Measurements from ENCODE around the gene ISY1. TPM values are rescaled to one million over a fixed set of nuclear protein-coding genes. Genes with fewer than 3 reads are reported as not detected.

ISY1 gene
- total and polyA plus RNA-seq, 4 donors: 6.4 to 13.2 (median 10.5) TPM

DNA sequence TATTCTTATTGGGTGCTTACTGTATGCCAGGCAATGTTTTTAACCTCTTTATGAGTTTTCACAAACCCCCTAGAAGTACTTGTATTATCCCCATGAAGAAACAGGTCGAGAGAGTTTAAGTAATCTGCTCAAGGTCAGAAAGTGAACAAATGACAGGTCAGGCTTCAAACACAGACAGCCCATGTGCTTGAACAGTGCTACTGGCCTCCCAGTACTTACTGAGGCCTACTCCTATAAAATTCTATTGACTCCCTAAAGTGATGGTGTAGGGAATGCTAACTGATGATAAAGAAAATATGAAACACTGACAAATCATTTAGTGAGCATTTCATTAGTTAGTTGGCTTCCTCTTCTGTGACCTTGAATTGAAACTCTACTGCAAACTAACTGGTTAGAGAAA, 27.0 kb upstream of the ISY1 start:
- no peaks in the 10 kb centered on the region for H3K27me3 ChIP-seq (ENCODE audit: control insufficient read depth in 4 of 4, insufficient read depth in 4 of 4, low read length in 3 of 4)
- DNase-seq (ENCODE audit: low spot score): no peak
- no peaks in the 10 kb centered on the region for H3K9me3 ChIP-seq (ENCODE audit: control insufficient read depth in 4 of 4, low read length in 3 of 4)
- peaks cover 0 to 10% (median 5%) of the 10 kb centered on the region in 4 donors for H3K4me1 ChIP-seq (ENCODE audit: control insufficient read depth in 4 of 4, insufficient read depth in 4 of 4, low read length in 3 of 4)
- no peak overlapping the region for H3K9ac ChIP-seq (ENCODE audit: low read depth in 1 of 2, low read length in 2 of 2)
- H3K4me3 ChIP-seq (ENCODE audit: low read depth in 1 of 3, low read length in 3 of 3): no peak overlapping the region
- TF ChIP-seq, protein P1, sequence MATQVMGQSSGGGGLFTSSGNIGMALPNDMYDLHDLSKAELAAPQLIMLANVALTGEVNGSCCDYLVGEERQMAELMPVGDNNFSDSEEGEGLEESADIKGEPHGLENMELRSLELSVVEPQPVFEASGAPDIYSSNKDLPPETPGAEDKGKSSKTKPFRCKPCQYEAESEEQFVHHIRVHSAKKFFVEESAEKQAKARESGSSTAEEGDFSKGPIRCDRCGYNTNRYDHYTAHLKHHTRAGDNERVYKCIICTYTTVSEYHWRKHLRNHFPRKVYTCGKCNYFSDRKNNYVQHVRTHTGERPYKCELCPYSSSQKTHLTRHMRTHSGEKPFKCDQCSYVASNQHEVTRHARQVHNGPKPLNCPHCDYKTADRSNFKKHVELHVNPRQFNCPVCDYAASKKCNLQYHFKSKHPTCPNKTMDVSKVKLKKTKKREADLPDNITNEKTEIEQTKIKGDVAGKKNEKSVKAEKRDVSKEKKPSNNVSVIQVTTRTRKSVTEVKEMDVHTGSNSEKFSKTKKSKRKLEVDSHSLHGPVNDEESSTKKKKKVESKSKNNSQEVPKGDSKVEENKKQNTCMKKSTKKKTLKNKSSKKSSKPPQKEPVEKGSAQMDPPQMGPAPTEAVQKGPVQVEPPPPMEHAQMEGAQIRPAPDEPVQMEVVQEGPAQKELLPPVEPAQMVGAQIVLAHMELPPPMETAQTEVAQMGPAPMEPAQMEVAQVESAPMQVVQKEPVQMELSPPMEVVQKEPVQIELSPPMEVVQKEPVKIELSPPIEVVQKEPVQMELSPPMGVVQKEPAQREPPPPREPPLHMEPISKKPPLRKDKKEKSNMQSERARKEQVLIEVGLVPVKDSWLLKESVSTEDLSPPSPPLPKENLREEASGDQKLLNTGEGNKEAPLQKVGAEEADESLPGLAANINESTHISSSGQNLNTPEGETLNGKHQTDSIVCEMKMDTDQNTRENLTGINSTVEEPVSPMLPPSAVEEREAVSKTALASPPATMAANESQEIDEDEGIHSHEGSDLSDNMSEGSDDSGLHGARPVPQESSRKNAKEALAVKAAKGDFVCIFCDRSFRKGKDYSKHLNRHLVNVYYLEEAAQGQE (IDR thresholded peaks at IDR 0.05): no peak
- TF ChIP-seq SP1 (IDR thresholded peaks at IDR 0.05): no peak
- TF ChIP-seq, protein P2, sequence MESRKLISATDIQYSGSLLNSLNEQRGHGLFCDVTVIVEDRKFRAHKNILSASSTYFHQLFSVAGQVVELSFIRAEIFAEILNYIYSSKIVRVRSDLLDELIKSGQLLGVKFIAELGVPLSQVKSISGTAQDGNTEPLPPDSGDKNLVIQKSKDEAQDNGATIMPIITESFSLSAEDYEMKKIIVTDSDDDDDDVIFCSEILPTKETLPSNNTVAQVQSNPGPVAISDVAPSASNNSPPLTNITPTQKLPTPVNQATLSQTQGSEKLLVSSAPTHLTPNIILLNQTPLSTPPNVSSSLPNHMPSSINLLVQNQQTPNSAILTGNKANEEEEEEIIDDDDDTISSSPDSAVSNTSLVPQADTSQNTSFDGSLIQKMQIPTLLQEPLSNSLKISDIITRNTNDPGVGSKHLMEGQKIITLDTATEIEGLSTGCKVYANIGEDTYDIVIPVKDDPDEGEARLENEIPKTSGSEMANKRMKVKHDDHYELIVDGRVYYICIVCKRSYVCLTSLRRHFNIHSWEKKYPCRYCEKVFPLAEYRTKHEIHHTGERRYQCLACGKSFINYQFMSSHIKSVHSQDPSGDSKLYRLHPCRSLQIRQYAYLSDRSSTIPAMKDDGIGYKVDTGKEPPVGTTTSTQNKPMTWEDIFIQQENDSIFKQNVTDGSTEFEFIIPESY (IDR thresholded peaks at IDR 0.05): no peak
- TF ChIP-seq FOXA1 (IDR thresholded peaks at IDR 0.05): no peak
- TF ChIP-seq JUND (IDR thresholded peaks at IDR 0.05): no peak
- no peak for TF ChIP-seq YY1 (IDR thresholded peaks at IDR 0.05)
- no peak for TF ChIP-seq HNF4A (conservative IDR thresholded peaks at IDR 0.05)
- no peak for TF ChIP-seq HNF4G (IDR thresholded peaks at IDR 0.05)
- no peak for TF ChIP-seq NR2F2 (IDR thresholded peaks at IDR 0.05)
- no peak for TF ChIP-seq TAF1 (conservative IDR thresholded peaks at IDR 0.05)
- TF ChIP-seq, protein P3, sequence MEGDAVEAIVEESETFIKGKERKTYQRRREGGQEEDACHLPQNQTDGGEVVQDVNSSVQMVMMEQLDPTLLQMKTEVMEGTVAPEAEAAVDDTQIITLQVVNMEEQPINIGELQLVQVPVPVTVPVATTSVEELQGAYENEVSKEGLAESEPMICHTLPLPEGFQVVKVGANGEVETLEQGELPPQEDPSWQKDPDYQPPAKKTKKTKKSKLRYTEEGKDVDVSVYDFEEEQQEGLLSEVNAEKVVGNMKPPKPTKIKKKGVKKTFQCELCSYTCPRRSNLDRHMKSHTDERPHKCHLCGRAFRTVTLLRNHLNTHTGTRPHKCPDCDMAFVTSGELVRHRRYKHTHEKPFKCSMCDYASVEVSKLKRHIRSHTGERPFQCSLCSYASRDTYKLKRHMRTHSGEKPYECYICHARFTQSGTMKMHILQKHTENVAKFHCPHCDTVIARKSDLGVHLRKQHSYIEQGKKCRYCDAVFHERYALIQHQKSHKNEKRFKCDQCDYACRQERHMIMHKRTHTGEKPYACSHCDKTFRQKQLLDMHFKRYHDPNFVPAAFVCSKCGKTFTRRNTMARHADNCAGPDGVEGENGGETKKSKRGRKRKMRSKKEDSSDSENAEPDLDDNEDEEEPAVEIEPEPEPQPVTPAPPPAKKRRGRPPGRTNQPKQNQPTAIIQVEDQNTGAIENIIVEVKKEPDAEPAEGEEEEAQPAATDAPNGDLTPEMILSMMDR (IDR thresholded peaks at IDR 0.05; ENCODE audit: low read depth, low read length, missing input control): no peak
- TF ChIP-seq GABPA (IDR thresholded peaks at IDR 0.05 in 1 of 2, conservative IDR thresholded peaks at IDR 0.05 in 1 of 2): no peak
- TF ChIP-seq FOXA2 (IDR thresholded peaks at IDR 0.05): no peak
- TF ChIP-seq, protein P4, sequence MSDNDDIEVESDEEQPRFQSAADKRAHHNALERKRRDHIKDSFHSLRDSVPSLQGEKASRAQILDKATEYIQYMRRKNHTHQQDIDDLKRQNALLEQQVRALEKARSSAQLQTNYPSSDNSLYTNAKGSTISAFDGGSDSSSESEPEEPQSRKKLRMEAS (IDR thresholded peaks at IDR 0.05): no peak
- no peak for TF ChIP-seq RXRA (IDR thresholded peaks at IDR 0.05)
- no peak overlapping the region for H3K27ac ChIP-seq (ENCODE audit: low read depth in 1 of 2, low read length in 2 of 2)
- no peaks in the 10 kb centered on the region for H3K36me3 ChIP-seq (ENCODE audit: control insufficient read depth in 4 of 4, insufficient read depth in 3 of 4, low read depth in 1 of 4, low read length in 3 of 4)
- 51% methylated on average over 1 of the region's 1 CpG for WGBS

DNA sequence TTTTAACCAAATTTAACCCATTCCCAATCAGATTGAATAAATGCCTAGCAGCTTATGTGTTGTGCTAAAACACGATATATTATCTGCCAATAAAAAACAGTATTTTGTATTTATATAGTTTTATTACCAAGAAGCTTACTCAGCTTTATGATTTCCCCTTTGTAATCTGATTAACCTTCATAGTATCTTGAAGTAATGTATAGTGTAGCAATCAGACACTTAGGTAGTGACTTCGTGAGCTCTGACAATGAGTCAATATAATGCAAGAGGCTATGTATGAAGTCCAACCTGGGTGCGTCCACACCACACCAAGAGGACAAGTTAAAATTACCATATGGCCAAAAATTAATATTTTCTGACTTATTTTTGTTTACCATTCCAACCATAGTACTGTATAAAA, 24.9 kb upstream of the ISY1 start:
- WGBS: 76% methylated on average over 3 of the region's 3 CpGs
- H3K4me3 ChIP-seq (ENCODE audit: low read depth in 1 of 3, low read length in 3 of 3): no peak overlapping the region
- peak overlapping the region in 1 of 2 donors; percentile 36 for H3K27ac ChIP-seq (ENCODE audit: low read depth in 1 of 2, low read length in 2 of 2)
- H3K9ac ChIP-seq (ENCODE audit: low read depth in 1 of 2, low read length in 2 of 2): no peak overlapping the region
- no peaks in the 10 kb centered on the region for H3K9me3 ChIP-seq (ENCODE audit: control insufficient read depth in 4 of 4, low read length in 3 of 4)
- no peak for TF ChIP-seq TAF1 (conservative IDR thresholded peaks at IDR 0.05)
- no peak for TF ChIP-seq FOXA2 (IDR thresholded peaks at IDR 0.05)
- no peak for TF ChIP-seq HNF4A (conservative IDR thresholded peaks at IDR 0.05)
- TF ChIP-seq, protein P3 (IDR thresholded peaks at IDR 0.05; ENCODE audit: low read depth, low read length, missing input control): no peak
- TF ChIP-seq, protein P2 (IDR thresholded peaks at IDR 0.05): no peak
- DNase-seq (ENCODE audit: low spot score): no peak
- no peaks in the 10 kb centered on the region for H3K36me3 ChIP-seq (ENCODE audit: control insufficient read depth in 4 of 4, insufficient read depth in 3 of 4, low read depth in 1 of 4, low read length in 3 of 4)
- H3K4me1 ChIP-seq (ENCODE audit: control insufficient read depth in 4 of 4, insufficient read depth in 4 of 4, low read length in 3 of 4): peaks cover under 1 to 21% (median 7%) of the 10 kb centered on the region in 4 donors
- no peaks in the 10 kb centered on the region for H3K27me3 ChIP-seq (ENCODE audit: control insufficient read depth in 4 of 4, insufficient read depth in 4 of 4, low read length in 3 of 4)

Measured in liver (tissue), 9 donors.